A673 (cell line): ENCODE measurements around the gene SHISA4. TPM values are rescaled to one million over a fixed set of nuclear protein-coding genes. Genes with fewer than 3 reads are reported as not detected.

ENCODE experiments used
- BruUV-seq: library from RNA; stranded (reverse); fragments of 400-500 nt; replicated peaks from 2 replicates; lab custom pipeline; 2021; lab: Mats Ljungman, UMichigan
- CTCF ChIA-PET: fragments of 300-600 bp; sonication (Branson Sonifier 250); formaldehyde crosslinking; loops from one replicate; lab custom pipeline; 2022; ENCODE audit warnings: antibody characterized with exemption; lab: Charles Lee
- POLR2A ChIA-PET: fragments of 300-600 bp; sonication (Branson Sonifier 250); formaldehyde crosslinking; loops from one replicate; lab custom pipeline; 2022; ENCODE audit warnings: antibody characterized with exemption; ENCODE audit not compliant: low non-redundant PET; lab: Charles Lee
- DNase-seq: peaks from one replicate; pipeline ENCODE4 v3.0.0-alpha.2; 2015; ENCODE audit warnings: low spot score
- H3K27ac ChIP-seq: fragments of 200-600 bp; sonication (generic); 2 replicates; pipeline ENCODE4 v1.5.1; 2016; ENCODE audit warnings: mixed run types, low read depth, mild to moderate bottlenecking, mixed read lengths, antibody characterized with exemption, low read length; ENCODE audit not compliant: poor library complexity, severe bottlenecking
- H3K27me3 ChIP-seq: fragments of 200-600 bp; sonication (generic); replicated peaks from 2 replicates; pipeline ENCODE4 v1.6.1; 2017; ENCODE audit warnings: mixed run types, low read depth, mild to moderate bottlenecking, mixed read lengths, antibody characterized with exemption, low read length; ENCODE audit not compliant: insufficient read depth, poor library complexity
- H3K36me3 ChIP-seq: fragments of 200-600 bp; sonication (generic); 2 replicates; pipeline ENCODE4 v1.6.1; 2016; ENCODE audit warnings: mixed run types, mild to moderate bottlenecking, mixed read lengths, antibody characterized with exemption, low read length; ENCODE audit not compliant: insufficient read depth, poor library complexity, severe bottlenecking
- H3K4me1 ChIP-seq: fragments of 200-600 bp; sonication (generic); 2 replicates; pipeline ENCODE4 v1.6.1; 2017; ENCODE audit warnings: mixed run types, mild to moderate bottlenecking, mixed read lengths, antibody characterized with exemption, low read length; ENCODE audit not compliant: insufficient read depth, poor library complexity, severe bottlenecking
- H3K4me3 ChIP-seq: fragments of 200-600 bp; sonication (generic); 2 replicates; pipeline ENCODE4 v1.5.1; 2016; ENCODE audit warnings: low read depth, mixed run types, mild to moderate bottlenecking, mixed read lengths, low read length; ENCODE audit not compliant: poor library complexity, severe bottlenecking
- H3K9me3 ChIP-seq: fragments of 200-600 bp; sonication (generic); 2 replicates; pipeline ENCODE4 v1.6.1; 2016; ENCODE audit warnings: mixed run types, low read depth, mild to moderate bottlenecking, mixed read lengths, antibody characterized with exemption, low read length; ENCODE audit not compliant: poor library complexity, severe bottlenecking
- CTCF ChIP-seq: fragments of 300-800, 200-600 bp; sonication (generic); conservative IDR thresholded peaks from 2 replicates; pipeline ENCODE4 v1.5.1; 2017; ENCODE audit warnings: low read depth, mild to moderate bottlenecking, antibody characterized with exemption, low read length, moderate library complexity, mixed read lengths
- EZH2 ChIP-seq: fragments of 200-600 bp; sonication (generic); IDR thresholded peaks from 2 replicates; pipeline ENCODE4 v1.6.1; 2017; ENCODE audit warnings: borderline replicate concordance, low read depth, mild to moderate bottlenecking, mixed read lengths, antibody characterized with exemption, low read length; ENCODE audit not compliant: poor library complexity, severe bottlenecking
- intact Hi-C: fragments of 100-400 bp; cut with micrococcal nuclease; formaldehyde crosslinking; loops from one replicate; pipeline ENCODE4 v1.10.0; 2022; ENCODE audit not compliant: unreplicated experiment
- total RNA-seq: library from RNA; stranded (reverse); gene quantifications from 2 replicates; pipeline ENCODE4 v1.2.3, GENCODE V29; 2021

Gene SHISA4
- total RNA-seq, 1 experiment from 2014 or later = 1.2 TPM

DNA sequence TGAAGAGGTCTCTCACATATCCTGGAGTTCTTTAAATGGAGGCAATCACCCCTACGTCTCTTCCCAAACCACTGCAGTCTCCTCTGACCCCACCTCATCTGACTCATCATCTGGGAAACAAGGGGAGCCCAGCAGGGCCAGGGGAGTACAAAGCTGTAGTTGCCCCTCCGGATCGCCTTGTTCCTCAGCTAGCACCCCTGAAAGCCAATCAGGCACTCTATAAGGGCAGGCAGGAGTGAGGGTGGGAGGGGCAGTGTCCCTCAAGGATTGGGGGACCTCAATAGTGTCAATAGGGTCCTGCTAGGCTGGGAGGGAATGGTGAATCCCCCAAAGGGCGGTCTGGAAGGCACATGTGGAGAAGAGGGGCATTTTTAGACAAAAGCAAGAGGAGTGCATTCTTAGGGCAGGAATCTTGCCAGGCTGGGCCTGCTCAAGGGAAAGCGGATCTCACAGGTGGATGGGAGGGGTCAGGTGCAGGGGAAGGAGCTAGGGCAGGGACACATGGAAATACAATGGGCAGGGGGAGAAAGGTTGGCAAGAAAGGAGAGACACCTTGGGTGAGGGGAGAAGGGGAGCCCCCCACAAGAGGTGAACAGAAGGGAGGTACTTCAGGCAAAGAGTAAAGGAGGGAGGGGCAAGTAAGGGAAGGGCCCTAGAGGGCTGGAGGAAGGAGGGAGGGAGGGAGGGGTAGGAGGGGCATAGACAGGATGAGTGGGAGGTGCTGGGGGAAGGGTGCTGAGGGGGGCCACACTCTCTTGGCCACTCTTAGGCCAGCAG is 5.8 kb downstream of the SHISA4 start:
- no peak overlapping the region for H3K4me3 ChIP-seq
- H3K36me3 ChIP-seq = no peaks in the 10 kb centered on the region
- POLR2A ChIA-PET = no interaction called here
- no peak for TF ChIP-seq EZH2
- CTCF ChIA-PET = interaction anchor here (0.6 kb wide), 1 partner anchor 50 kb away, joined by 3 read pairs; no protein-coding TSS in a partner anchor
- BruUV-seq = no TSS peak
- H3K27me3 ChIP-seq = no peaks in the 10 kb centered on the region
- H3K27ac ChIP-seq = no peak overlapping the region
- no peaks in the 10 kb centered on the region for H3K9me3 ChIP-seq
- intact Hi-C loops = loop anchor here (10.0 kb wide), 1 partner anchor 240 kb away; no protein-coding TSS in a partner anchor
- H3K4me1 ChIP-seq = no peaks in the 10 kb centered on the region
- DNase-seq = no peak

GRCh38 chr1:201895120-201895665 is 6.5 kb downstream of the SHISA4 start:
- H3K4me1 ChIP-seq = no peaks in the 10 kb centered on the region
- no TSS peak for BruUV-seq
- ChIA-PET POLR2A (interaction anchor here (0.7 kb wide), 1 partner anchor 9 kb away, joined by 3 read pairs; no protein-coding TSS in a partner anchor), CTCF (interaction anchor here (1.1 to 1.4 kb wide), 6 partner anchors 8 to 104 kb away, joined by 4 to 24 read pairs (median 6); partner anchors contain the start of gene LMOD1)
- H3K27ac ChIP-seq = no peak overlapping the region
- DNase-seq = no peak
- H3K9me3 ChIP-seq = no peaks in the 10 kb centered on the region
- intact Hi-C loops = loop anchor here (10.0 kb wide), 1 partner anchor 240 kb away; no protein-coding TSS in a partner anchor
- no peaks in the 10 kb centered on the region for H3K36me3 ChIP-seq
- no peak overlapping the region for H3K4me3 ChIP-seq
- no peaks in the 10 kb centered on the region for H3K27me3 ChIP-seq
- no peak for TF ChIP-seq CTCF
- TF ChIP-seq EZH2 = no peak

- TF ChIP-seq EZH2 = no peak
- peak; percentile 99 for TF ChIP-seq CTCF
- intact Hi-C loops = loop anchor here (1.0 to 10.0 kb wide), 2 partner anchors 76 to 239 kb away; no protein-coding TSS in a partner anchor
- Histone ChIP-seq H3K27ac (no peak overlapping the region), H3K9me3 (no peaks in the 10 kb centered on the region), H3K4me1 (no peaks in the 10 kb centered on the region), H3K36me3 (no peaks in the 10 kb centered on the region), H3K4me3 (no peak overlapping the region), H3K27me3 (no peaks in the 10 kb centered on the region)
- DNase-seq = peak; percentile 93
- POLR2A ChIA-PET = no interaction called here
- CTCF ChIA-PET = interaction anchor here (0.6 to 1.4 kb wide), 9 partner anchors 9 to 1759 kb away, joined by 3 to 24 read pairs (median 6); partner anchors contain the start of gene LMOD1
- BruUV-seq = no TSS peak
Measured at GRCh38 chr1:201895913-201896807, 7.5 kb downstream of the SHISA4 start.
